Astrocyte (in vitro differentiated cells and primary cell): Measurements from ENCODE around the gene RAPGEF5. TPM values are rescaled to one million over a fixed set of nuclear protein-coding genes. Genes with fewer than 3 reads are reported as not detected.

Experiments used
- DNase-seq: peaks from one replicate; pipeline ENCODE4 v3.0.0-alpha.2; 2010; ENCODE audit warnings: low read depth
- FAIRE-seq: peaks from 2 replicates; lab custom pipeline; 2011; peaks lifted over from hg19 to GRCh38; lab: Jason Lieb, UNC
- H2AFZ ChIP-seq: 2 replicates; pipeline ENCODE4 v1.6.0; 2012; ENCODE audit warnings: low read depth, low read length, inconsistent platforms
- H3K27ac ChIP-seq: 2 replicates; pipeline ENCODE4 v1.5.1; 2011; ENCODE audit warnings: low read depth, low read length, inconsistent platforms
- H3K27me3 ChIP-seq: 2 replicates; pipeline ENCODE4 v1.6.0; 2011; ENCODE audit warnings: low read length, inconsistent platforms; ENCODE audit not compliant: insufficient read depth
- H3K36me3 ChIP-seq: 2 replicates; pipeline ENCODE4 v1.5.1; 2011; ENCODE audit warnings: low read length, inconsistent platforms; ENCODE audit not compliant: insufficient read depth
- H3K4me1 ChIP-seq: 2 replicates; pipeline ENCODE4 v1.5.1; 2011; ENCODE audit warnings: low read length, inconsistent platforms; ENCODE audit not compliant: insufficient read depth
- H3K4me2 ChIP-seq: 2 replicates; pipeline ENCODE4 v1.6.0; 2012; ENCODE audit warnings: low read length, inconsistent platforms
- H3K4me3 ChIP-seq: 2 replicates; pipeline ENCODE4 v1.5.1; 2011; ENCODE audit warnings: low read depth, mild to moderate bottlenecking, low read length, inconsistent platforms; ENCODE audit not compliant: insufficient read depth
- H3K79me2 ChIP-seq: 2 replicates; pipeline ENCODE4 v1.6.0; 2012; ENCODE audit warnings: mild to moderate bottlenecking, low read length, inconsistent platforms; ENCODE audit not compliant: insufficient read depth
- H3K9ac ChIP-seq: 2 replicates; pipeline ENCODE4 v1.6.0; 2012; ENCODE audit warnings: mild to moderate bottlenecking, low read length, inconsistent platforms
- H3K9me3 ChIP-seq: 2 replicates; pipeline ENCODE4 v1.5.1; 2012; ENCODE audit warnings: low read depth, mild to moderate bottlenecking, low read length, inconsistent platforms; ENCODE audit not compliant: insufficient read depth
- H4K20me1 ChIP-seq: 2 replicates; pipeline ENCODE4 v1.6.0; 2012; ENCODE audit warnings: low read length, inconsistent platforms; ENCODE audit not compliant: insufficient read depth
- H3K27ac Mint-ChIP-seq: one replicate; pipeline ENCODE4 v1.8.0; 2021; ENCODE audit warnings: mild to moderate bottlenecking, mixed read lengths; ENCODE audit not compliant: unreplicated experiment
- H3K27me3 Mint-ChIP-seq: one replicate; pipeline ENCODE4 v1.8.0; 2021; ENCODE audit warnings: low read depth, mixed read lengths; ENCODE audit not compliant: unreplicated experiment
- H3K36me3 Mint-ChIP-seq: one replicate; pipeline ENCODE4 v1.8.0; 2021; ENCODE audit warnings: low read depth, mixed read lengths; ENCODE audit not compliant: unreplicated experiment
- H3K4me1 Mint-ChIP-seq: one replicate; pipeline ENCODE4 v1.8.0; 2021; ENCODE audit warnings: low read depth, mixed read lengths; ENCODE audit not compliant: unreplicated experiment
- H3K4me3 Mint-ChIP-seq: one replicate; pipeline ENCODE4 v1.8.0; 2021; ENCODE audit warnings: mild to moderate bottlenecking, moderate library complexity, mixed read lengths; ENCODE audit not compliant: unreplicated experiment
- H3K9me3 Mint-ChIP-seq: one replicate; pipeline ENCODE4 v1.8.0; 2021; ENCODE audit warnings: mild to moderate bottlenecking, mixed read lengths; ENCODE audit not compliant: unreplicated experiment
- EZH2 ChIP-seq: IDR thresholded peaks from 2 replicates; pipeline ENCODE4 v1.6.1; 2012; ENCODE audit warnings: mild to moderate bottlenecking, low read length, inconsistent platforms; ENCODE audit not compliant: insufficient read depth
- total RNA-seq: library from RNA; stranded (reverse); gene quantifications from 2 replicates; pipeline ENCODE4 v1.2.1, GENCODE V29; 2021
- TF ChIP-seq, protein P1 (sequence below): IDR thresholded peaks from 2 replicates; pipeline ENCODE4 v1.5.1; 2011; ENCODE audit warnings: low read depth, mild to moderate bottlenecking, inconsistent platforms, low read length, moderate library complexity; ENCODE audit not compliant: insufficient read depth

The RAPGEF5 gene
- total RNA-seq, 1 donor from 2014 or later, result 1.0 TPM

DNA sequence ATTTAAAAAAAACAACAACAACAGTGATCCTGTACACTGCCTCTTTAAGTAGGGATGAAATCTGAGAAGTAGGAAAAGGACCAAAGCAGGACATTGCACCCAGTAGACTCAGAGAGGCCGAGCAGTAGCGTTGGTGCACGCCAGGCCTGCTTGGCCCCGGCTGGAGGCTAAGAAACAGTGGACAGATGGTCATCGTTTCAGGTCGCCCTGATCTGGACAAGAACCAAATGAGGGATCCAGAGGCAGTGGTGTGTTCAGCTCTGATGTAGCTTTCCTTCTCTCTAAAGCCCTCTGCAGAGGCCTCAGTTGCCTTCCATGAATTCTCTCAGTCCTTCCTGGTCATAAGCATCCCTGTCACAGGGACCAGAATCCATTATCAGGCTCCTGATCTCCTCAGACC is 269.1 kb downstream of the RAPGEF5 start:
- Mint-ChIP-seq H3K27me3 (peaks cover 7% of the 10 kb centered on the region), H3K9me3 (no peaks in the 10 kb centered on the region), H3K4me1 (no peaks in the 10 kb centered on the region), H3K36me3 (no peaks in the 10 kb centered on the region), H3K27ac (no peak overlapping the region), H3K4me3 (no peak overlapping the region)
- Histone ChIP-seq H3K27me3 (peaks cover 5% of the 10 kb centered on the region), H3K9me3 (no peaks in the 10 kb centered on the region), H2AFZ (no peak overlapping the region), H3K36me3 (no peaks in the 10 kb centered on the region), H3K4me3 (no peak overlapping the region), H3K4me1 (peaks cover 6% of the 10 kb centered on the region), H3K9ac (no peak overlapping the region), H4K20me1 (no peaks in the 10 kb centered on the region), H3K27ac (no peak overlapping the region), H3K79me2 (no peaks in the 10 kb centered on the region), H3K4me2 (no peak overlapping the region)
- FAIRE-seq, result no peak
- DNase-seq, result no peak
- no peak for TF ChIP-seq EZH2
- TF ChIP-seq, protein P1, sequence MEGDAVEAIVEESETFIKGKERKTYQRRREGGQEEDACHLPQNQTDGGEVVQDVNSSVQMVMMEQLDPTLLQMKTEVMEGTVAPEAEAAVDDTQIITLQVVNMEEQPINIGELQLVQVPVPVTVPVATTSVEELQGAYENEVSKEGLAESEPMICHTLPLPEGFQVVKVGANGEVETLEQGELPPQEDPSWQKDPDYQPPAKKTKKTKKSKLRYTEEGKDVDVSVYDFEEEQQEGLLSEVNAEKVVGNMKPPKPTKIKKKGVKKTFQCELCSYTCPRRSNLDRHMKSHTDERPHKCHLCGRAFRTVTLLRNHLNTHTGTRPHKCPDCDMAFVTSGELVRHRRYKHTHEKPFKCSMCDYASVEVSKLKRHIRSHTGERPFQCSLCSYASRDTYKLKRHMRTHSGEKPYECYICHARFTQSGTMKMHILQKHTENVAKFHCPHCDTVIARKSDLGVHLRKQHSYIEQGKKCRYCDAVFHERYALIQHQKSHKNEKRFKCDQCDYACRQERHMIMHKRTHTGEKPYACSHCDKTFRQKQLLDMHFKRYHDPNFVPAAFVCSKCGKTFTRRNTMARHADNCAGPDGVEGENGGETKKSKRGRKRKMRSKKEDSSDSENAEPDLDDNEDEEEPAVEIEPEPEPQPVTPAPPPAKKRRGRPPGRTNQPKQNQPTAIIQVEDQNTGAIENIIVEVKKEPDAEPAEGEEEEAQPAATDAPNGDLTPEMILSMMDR, result no peak

- Mint-ChIP-seq H3K27me3 (peaks cover 12% of the 10 kb centered on the region), H3K4me3 (peak overlapping the region; percentile 89), H3K27ac (peak overlapping the region; percentile 66), H3K9me3 (peaks cover 3% of the 10 kb centered on the region), H3K36me3 (no peaks in the 10 kb centered on the region), H3K4me1 (no peaks in the 10 kb centered on the region)
- no peaks in the 10 kb centered on the region for H4K20me1 ChIP-seq
- H3K9ac ChIP-seq, result peak overlapping the region; percentile 88
- no peaks in the 10 kb centered on the region for H3K27me3 ChIP-seq
- no peaks in the 10 kb centered on the region for H3K79me2 ChIP-seq
- no peak for FAIRE-seq
- H3K4me1 ChIP-seq, result peaks cover 12% of the 10 kb centered on the region
- H2AFZ ChIP-seq, result peak overlapping the region; percentile 100
- peak overlapping the region; percentile 97 for H3K4me3 ChIP-seq
- no peaks in the 10 kb centered on the region for H3K9me3 ChIP-seq
- peak overlapping the region; percentile 63 for H3K27ac ChIP-seq
- TF ChIP-seq, protein P1, result no peak
- TF ChIP-seq EZH2, result no peak
- DNase-seq, result peak; percentile 18
- no peaks in the 10 kb centered on the region for H3K36me3 ChIP-seq
- H3K4me2 ChIP-seq, result peak overlapping the region; percentile 100
Observed at GRCh38 chr7:22083704-22084240, 273.2 kb downstream of the RAPGEF5 start.

DNA sequence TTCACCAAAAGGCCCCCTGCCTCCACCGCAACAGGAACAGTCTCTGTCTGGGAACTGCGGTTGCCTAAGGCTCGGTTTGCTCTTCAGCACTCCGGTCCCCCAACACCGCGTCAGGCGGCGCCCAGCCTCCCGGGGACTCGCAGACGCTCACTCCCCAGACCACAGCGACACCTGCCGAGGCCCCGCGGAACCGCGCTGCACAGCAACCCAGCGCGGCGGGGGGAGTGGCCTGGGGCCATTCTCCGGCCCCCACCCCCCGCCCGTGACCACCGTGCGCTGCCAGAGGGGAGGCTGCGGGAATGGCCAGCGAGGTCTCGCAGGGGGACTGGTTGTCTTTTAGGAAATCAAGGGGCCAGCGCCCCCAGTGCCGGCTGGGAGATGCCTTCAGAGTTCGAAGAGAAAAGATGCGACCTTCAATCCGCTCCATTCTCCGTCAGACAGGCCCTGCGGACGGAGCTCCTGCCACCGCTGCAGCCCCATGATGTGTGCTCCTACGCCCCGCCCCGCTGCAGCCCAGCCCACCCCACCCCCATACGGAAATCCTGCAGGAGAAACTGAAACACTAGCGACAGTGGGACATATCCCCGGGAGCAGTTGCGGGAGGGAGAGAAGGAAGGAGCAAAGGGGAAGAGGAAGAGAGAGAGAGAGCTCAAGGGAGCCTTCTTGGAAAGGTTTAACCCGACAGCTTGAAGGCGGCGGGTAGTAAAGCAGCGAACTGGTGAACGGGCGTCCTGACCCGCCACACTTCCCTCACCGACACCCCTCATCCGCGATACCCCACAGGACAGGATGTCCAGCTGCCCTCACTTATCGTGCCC is 273.9 kb downstream of the RAPGEF5 start:
- no peaks in the 10 kb centered on the region for H4K20me1 ChIP-seq
- Mint-ChIP-seq H3K4me3 (peak overlapping the region; percentile 89), H3K36me3 (no peaks in the 10 kb centered on the region), H3K4me1 (no peaks in the 10 kb centered on the region), H3K27me3 (peaks cover 8% of the 10 kb centered on the region), H3K9me3 (peaks cover 3% of the 10 kb centered on the region), H3K27ac (peak overlapping the region; percentile 87)
- peak overlapping the region; percentile 100 for H2AFZ ChIP-seq
- DNase-seq (peak; percentile 49), FAIRE-seq (no peak)
- H3K4me3 ChIP-seq, result peak overlapping the region; percentile 97
- H3K9me3 ChIP-seq, result no peaks in the 10 kb centered on the region
- H3K27ac ChIP-seq, result peak overlapping the region; percentile 63
- H3K79me2 ChIP-seq, result no peaks in the 10 kb centered on the region
- H3K4me1 ChIP-seq, result peaks cover 12% of the 10 kb centered on the region
- peak overlapping the region; percentile 88 for H3K9ac ChIP-seq
- H3K36me3 ChIP-seq, result no peaks in the 10 kb centered on the region
- TF ChIP-seq, protein P1, result peak; percentile 64
- no peak for TF ChIP-seq EZH2
- H3K4me2 ChIP-seq, result peak overlapping the region; percentile 100
- no peaks in the 10 kb centered on the region for H3K27me3 ChIP-seq
